HAP-1 (cell line): ENCODE data around the gene ZBTB7A.

ENCODE experiments used
- DNase-seq, 2 experiments: peaks; one replicate each; pipeline ENCODE4 v3.0.0-alpha.2; 2016 to 2020; ENCODE audit warnings: low spot score in 2 of 2
- H3K27me3 ChIP-seq: fragments of 250-450 bp; sonication (Bioruptor Pico); 2 replicates; pipeline ENCODE4 v1.5.1; 2020; ENCODE audit warnings: low read depth, mild to moderate bottlenecking, moderate library complexity
- H3K36me3 ChIP-seq: fragments of 250-450 bp; sonication (Bioruptor Pico); replicated peaks from 2 replicates; pipeline ENCODE4 v1.5.1; 2020; ENCODE audit warnings: mild to moderate bottlenecking
- H3K4me1 ChIP-seq: fragments of 250-450 bp; sonication (Bioruptor Pico); 2 replicates; pipeline ENCODE4 v1.5.1; 2020; ENCODE audit warnings: mild to moderate bottlenecking
- H3K4me3 ChIP-seq: fragments of 250-450 bp; sonication (Bioruptor Pico); 2 replicates; pipeline ENCODE4 v1.5.1; 2020; ENCODE audit warnings: mild to moderate bottlenecking, moderate library complexity
- H3K9me3 ChIP-seq: fragments of 250-450 bp; sonication (Bioruptor Pico); 2 replicates; pipeline ENCODE4 v1.5.1; 2020; ENCODE audit warnings: mild to moderate bottlenecking, moderate library complexity
- in situ Hi-C: fragments of 300-500 bp; cut with MboI; formaldehyde crosslinking; loops from 3 replicates; pipeline ENCODE4 v1.14.3; 2020; ENCODE audit warnings: low sequenced_read_pairs, inconsistent platforms, mixed read lengths

Gene ZBTB7A

DNA sequence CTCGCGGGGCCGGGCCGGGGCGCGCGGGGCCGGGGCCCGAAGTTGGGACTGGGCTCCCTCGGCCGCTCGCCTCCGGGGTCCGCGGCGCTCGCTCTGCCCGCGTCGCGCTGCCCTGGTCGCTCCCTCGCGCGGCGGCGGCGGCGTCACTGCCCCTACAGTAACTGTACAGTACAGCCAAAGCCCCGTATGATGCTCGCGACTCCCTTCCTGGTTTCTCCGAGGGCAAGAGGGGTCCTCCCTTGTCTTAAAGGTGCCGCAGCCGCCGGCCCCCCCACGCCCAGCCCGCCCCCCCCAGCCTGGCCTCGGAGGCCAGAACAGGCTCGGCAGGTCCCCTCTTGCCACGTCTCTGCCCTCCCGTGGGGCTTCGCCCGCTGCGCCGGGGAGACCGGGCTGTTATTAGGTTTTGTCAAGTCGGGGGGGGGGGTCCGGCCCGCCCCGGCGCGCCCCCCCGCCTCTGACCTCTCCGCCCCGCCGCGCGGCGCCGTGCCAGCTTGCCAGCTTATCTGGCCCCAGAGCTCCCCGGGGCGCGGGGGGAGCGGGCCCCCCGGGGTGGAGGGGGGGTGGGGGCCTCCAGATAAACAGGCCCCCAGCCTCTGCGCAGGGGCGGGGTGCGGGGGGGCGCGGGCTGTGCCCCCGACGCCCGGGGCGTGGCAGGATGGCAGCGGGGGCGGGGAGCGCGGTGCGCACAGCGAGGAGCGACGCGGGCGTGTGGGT, at the start of gene ZBTB7A:
Gene ZBTB7A (minus strand): TSS at position 218 of the 714 bp plus-strand sequence. CDS start 11,667 bp downstream, outside the sequence.
- Histone ChIP-seq H3K4me1 (peaks cover 18% of the 10 kb centered on the region; the same call in 1 of the 2 replicates), H3K4me3 (peak within 1 kb of the TSS; percentile 70), H3K27me3 (no peaks in the 10 kb centered on the region), H3K36me3 (peaks cover 20% of the 10 kb centered on the region), H3K9me3 (no peaks in the 10 kb centered on the region)
- in situ Hi-C loops = no loop called here
- DNase-seq = peak; percentile 62 to 86

- no peak for DNase-seq
- no peak overlapping the region for H3K4me3 ChIP-seq
- in situ Hi-C loops = no loop called here
- H3K9me3 ChIP-seq = no peaks in the 10 kb centered on the region
- peaks cover 50% of the 10 kb centered on the region for H3K36me3 ChIP-seq
- no peaks in the 10 kb centered on the region for H3K27me3 ChIP-seq
- H3K4me1 ChIP-seq = no peaks in the 10 kb centered on the region
These were observed 49.2 kb upstream of the ZBTB7A start for GRCh38 chr19:4115818-4116385.

DNA sequence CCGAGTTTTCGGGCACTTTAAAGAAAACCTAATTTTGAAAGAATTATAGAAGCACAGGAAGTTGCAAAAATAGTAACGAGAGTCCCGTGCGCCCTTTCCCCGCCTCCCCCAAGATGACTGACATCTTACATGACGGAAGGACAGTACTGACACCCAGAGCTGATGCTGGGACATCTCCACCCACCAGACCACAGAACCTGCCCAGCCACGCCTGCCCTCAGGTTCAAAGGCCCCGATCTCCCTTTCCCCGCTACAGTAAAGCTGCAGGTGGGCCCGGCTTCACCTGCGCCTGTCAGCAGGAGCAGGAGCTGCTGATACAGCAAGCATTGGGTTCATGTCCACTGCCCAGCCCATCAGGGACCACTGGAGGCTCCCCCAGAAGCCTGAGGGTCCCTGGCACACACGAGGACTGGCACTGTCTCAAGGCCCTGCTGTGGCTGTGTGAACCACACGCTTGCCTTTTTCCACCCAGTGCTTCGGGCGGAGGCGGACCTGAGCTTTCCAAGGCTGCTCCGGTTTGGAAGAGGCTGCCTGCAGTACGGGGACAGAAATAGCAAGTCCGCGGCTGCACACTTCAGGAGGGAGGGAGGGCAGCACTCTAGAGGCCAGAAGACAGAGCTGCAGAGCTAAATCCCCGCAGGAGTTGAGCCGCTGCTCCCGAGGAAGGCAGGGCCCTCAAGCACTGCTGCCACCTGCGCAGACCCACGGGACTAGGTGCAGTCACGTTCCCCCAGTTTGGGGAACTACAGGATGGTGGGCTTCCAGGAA, 48.5 kb upstream of the ZBTB7A start:
- in situ Hi-C loops = no loop called here
- Histone ChIP-seq H3K4me1 (no peaks in the 10 kb centered on the region), H3K9me3 (no peaks in the 10 kb centered on the region), H3K4me3 (no peak overlapping the region), H3K36me3 (peaks cover 54% of the 10 kb centered on the region), H3K27me3 (no peaks in the 10 kb centered on the region)
- no peak for DNase-seq

GRCh38 chr19:4114181-4114580, 47.5 kb upstream of the ZBTB7A start:
- in situ Hi-C loops = no loop called here
- H3K27me3 ChIP-seq = no peaks in the 10 kb centered on the region

DNA sequence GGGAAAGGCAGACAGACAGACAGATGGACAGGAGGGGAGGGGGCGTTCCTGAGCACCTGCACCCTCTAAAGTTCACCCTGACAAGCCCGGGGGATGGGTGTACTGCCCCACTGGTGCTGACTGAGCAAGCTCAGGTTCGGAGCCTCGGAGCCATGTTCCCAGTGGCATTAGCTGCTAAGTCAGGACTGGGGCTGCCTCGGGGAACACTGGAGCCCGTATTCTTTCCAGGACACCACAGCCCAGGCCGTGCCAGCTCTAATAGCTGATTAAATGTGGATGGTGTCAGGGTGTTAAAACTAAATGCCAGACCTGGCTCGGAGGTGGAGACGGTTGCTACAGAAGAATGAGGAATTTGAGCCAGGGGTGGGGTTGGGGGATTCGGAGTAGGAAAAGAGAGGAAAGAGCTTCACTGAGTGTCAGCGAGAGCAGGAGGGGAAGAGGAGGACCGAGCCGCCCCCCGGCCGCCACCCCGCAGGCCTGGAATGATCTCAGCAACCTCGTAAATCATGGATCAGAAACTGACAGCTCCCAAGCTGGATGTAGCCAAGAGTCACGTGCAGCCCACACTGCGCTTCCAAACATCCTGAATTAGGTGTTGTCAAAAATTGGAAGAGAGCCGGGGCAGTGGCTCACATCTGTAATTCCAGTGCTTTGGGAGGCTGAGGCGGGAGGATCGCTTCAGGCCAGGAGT, 46.8 kb upstream of the ZBTB7A start:
- Histone ChIP-seq H3K27me3 (no peaks in the 10 kb centered on the region), H3K9me3 (no peaks in the 10 kb centered on the region), H3K4me3 (no peak overlapping the region), H3K4me1 (no peaks in the 10 kb centered on the region), H3K36me3 (peaks cover 70% of the 10 kb centered on the region)
- in situ Hi-C loops = no loop called here
- no peak for DNase-seq

More at GRCh38 chr19:4114181-4114580, 47.5 kb upstream of the ZBTB7A start:
- DNase-seq = no peak
- H3K9me3 ChIP-seq = no peaks in the 10 kb centered on the region
- no peak overlapping the region for H3K4me3 ChIP-seq
- peaks cover 64% of the 10 kb centered on the region for H3K36me3 ChIP-seq
- H3K4me1 ChIP-seq = no peaks in the 10 kb centered on the region

DNA sequence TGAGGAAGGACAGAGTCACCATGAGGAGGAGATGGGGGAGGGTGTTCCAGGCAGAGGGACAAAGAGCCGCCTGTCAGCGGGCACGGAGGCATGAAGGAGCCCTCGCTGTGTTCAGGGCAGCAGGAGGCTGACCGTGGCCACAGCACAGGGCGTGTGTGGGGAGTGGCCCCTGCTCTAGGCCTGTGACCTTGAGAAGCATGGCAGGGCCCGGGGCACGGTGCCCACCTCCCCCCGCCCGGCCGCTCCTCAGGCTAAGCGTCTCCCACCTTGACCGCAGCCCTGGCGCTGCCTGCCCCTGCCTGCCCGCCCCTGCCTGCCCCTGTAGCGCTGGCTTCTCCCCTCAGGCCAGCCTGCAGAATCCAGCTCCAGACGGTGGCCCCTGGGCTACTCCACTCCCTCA, 45.7 kb upstream of the ZBTB7A start:
- DNase-seq = no peak
- H3K36me3 ChIP-seq = peaks cover 75% of the 10 kb centered on the region
- H3K4me1 ChIP-seq = no peaks in the 10 kb centered on the region

GRCh38 chr19:4109626-4109945, 42.9 kb upstream of the ZBTB7A start:
- H3K27me3 ChIP-seq = no peaks in the 10 kb centered on the region
- no peaks in the 10 kb centered on the region for H3K4me1 ChIP-seq
- H3K36me3 ChIP-seq = peaks cover 68% of the 10 kb centered on the region
- DNase-seq = no peak
- H3K9me3 ChIP-seq = no peaks in the 10 kb centered on the region
- in situ Hi-C loops = no loop called here
- H3K4me3 ChIP-seq = no peak overlapping the region

More for the DNA sequence above, 45.7 kb upstream of the ZBTB7A start:
- Histone ChIP-seq H3K9me3 (no peaks in the 10 kb centered on the region), H3K4me3 (no peak overlapping the region), H3K27me3 (no peaks in the 10 kb centered on the region)
- in situ Hi-C loops = no loop called here

GRCh38 chr19:4108767-4109625, 42.3 kb upstream of the ZBTB7A start:
- no peaks in the 10 kb centered on the region for H3K4me1 ChIP-seq
- peaks cover 63% of the 10 kb centered on the region for H3K36me3 ChIP-seq
- DNase-seq = no peak
- no peaks in the 10 kb centered on the region for H3K27me3 ChIP-seq
- in situ Hi-C loops = no loop called here
- H3K4me3 ChIP-seq = no peak overlapping the region
- H3K9me3 ChIP-seq = no peaks in the 10 kb centered on the region

- in situ Hi-C loops = no loop called here
- DNase-seq = no peak
- H3K36me3 ChIP-seq = peaks cover 54% of the 10 kb centered on the region
- H3K4me3 ChIP-seq = no peak overlapping the region
- no peaks in the 10 kb centered on the region for H3K9me3 ChIP-seq
- H3K4me1 ChIP-seq = no peaks in the 10 kb centered on the region
- H3K27me3 ChIP-seq = no peaks in the 10 kb centered on the region
These were observed 36.4 kb upstream of the ZBTB7A start for GRCh38 chr19:4103080-4103433.

DNA sequence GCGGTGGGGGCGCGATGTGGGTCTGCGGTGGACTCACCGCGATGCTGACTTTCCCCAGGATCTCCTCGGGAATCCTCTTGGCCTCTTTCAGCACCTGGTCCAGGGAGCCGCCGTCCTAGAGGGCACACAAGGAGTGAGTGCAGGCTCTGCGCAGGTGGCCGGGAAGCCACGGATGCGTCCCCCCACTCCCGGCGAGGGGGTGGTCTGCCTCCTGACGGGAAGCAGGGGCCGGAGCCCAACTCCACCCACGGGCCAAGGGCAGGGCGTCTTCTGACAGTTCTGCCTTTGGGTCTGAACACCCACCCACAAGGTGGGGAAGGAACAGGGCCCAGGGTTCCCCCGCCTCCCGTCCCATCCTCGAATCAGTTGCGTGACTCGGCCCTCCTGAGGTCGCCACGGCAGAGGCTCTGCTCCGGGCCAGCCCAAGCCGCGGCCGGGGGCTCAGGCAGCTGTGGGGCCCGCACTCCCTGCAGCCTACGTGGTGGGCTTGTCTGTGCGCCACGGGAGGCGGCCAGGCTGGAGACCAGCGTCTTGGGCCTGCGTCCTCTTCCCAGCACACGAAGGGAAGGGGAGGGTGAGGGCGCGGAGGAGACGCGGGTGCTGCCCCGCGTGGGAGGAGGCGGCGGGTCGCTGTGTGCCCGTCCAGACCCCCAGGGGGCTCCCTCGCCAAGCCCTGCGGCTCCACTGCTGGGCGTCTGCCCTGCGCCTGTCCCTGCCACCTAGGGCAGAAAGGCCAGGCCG, 35.8 kb upstream of the ZBTB7A start:
- in situ Hi-C loops = no loop called here
- Histone ChIP-seq H3K27me3 (no peaks in the 10 kb centered on the region), H3K36me3 (peaks cover 48% of the 10 kb centered on the region), H3K9me3 (no peaks in the 10 kb centered on the region), H3K4me1 (no peaks in the 10 kb centered on the region), H3K4me3 (no peak overlapping the region)
- no peak for DNase-seq

- Histone ChIP-seq H3K36me3 (peaks cover 42% of the 10 kb centered on the region), H3K4me3 (no peak overlapping the region), H3K27me3 (no peaks in the 10 kb centered on the region), H3K4me1 (no peaks in the 10 kb centered on the region), H3K9me3 (no peaks in the 10 kb centered on the region)
- no peak for DNase-seq
- in situ Hi-C loops = no loop called here
These were observed 34.7 kb upstream of the ZBTB7A start for GRCh38 chr19:4101496-4101770.

GRCh38 chr19:4100647-4101495, 34.2 kb upstream of the ZBTB7A start:
- no peak for DNase-seq
- Histone ChIP-seq H3K36me3 (peaks cover 36% of the 10 kb centered on the region), H3K4me3 (no peak overlapping the region), H3K4me1 (no peaks in the 10 kb centered on the region), H3K27me3 (no peaks in the 10 kb centered on the region), H3K9me3 (no peaks in the 10 kb centered on the region)
- in situ Hi-C loops = no loop called here
